ENCODE measurements around the gene TBC1D16.

DNA sequence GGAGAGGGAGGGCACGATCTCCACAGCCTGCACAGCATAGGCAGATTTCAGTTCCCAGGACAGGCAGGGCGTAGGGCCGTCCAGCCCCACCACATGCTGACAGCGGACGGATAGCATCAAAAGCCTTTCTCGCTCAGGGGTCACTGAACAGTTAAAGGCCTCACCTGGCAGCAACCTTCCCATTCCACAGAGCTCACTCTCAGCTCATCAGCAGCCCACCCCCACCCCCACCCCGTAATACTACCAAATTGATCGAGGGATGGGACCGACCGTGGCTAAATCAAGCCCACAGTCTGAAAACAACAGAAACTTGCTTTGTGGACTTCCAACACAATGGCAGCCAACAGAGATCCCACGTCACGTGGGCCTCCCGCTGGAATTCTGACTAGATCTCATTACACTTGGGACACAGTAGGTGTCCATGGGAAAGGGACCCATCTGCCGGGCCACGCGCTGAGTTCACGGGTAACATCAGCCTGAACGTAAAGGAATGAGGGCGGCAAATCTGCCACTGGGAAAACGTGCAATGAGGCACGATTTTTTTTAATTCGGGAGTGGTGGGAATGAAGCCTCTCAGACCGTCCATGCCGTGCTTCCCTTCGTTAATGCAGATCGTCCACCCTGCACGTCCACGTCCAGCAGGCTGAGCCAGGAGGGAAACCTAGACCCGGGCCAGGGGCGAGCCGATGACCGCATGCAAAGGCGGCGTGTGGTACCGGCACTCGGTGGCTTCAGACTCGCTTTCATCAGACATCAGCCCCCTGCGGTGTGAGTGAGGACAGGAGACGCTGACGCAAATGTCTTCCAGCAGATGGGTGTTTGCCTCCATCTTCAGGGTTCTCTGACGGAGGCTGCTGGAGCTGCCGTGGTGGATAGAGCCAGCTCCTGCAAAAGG lies 92.1 kb downstream of the TBC1D16 start:
- no peak for TF ChIP-seq NFYB (CRISPR knock-in tag; conservative IDR thresholded peaks at IDR 0.05; ENCODE audit: low read depth)
- TF ChIP-seq, protein P1, sequence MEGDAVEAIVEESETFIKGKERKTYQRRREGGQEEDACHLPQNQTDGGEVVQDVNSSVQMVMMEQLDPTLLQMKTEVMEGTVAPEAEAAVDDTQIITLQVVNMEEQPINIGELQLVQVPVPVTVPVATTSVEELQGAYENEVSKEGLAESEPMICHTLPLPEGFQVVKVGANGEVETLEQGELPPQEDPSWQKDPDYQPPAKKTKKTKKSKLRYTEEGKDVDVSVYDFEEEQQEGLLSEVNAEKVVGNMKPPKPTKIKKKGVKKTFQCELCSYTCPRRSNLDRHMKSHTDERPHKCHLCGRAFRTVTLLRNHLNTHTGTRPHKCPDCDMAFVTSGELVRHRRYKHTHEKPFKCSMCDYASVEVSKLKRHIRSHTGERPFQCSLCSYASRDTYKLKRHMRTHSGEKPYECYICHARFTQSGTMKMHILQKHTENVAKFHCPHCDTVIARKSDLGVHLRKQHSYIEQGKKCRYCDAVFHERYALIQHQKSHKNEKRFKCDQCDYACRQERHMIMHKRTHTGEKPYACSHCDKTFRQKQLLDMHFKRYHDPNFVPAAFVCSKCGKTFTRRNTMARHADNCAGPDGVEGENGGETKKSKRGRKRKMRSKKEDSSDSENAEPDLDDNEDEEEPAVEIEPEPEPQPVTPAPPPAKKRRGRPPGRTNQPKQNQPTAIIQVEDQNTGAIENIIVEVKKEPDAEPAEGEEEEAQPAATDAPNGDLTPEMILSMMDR (IDR thresholded peaks at IDR 0.05), result no peak
- TF ChIP-seq, protein P2, sequence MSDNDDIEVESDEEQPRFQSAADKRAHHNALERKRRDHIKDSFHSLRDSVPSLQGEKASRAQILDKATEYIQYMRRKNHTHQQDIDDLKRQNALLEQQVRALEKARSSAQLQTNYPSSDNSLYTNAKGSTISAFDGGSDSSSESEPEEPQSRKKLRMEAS (CRISPR knock-in tag; IDR thresholded peaks at IDR 0.05), result no peak
